Fibroblast of pulmonary artery (primary cell): ENCODE results near the gene SPNS2.

Experiments used
- DNase-seq: peaks from one replicate; pipeline ENCODE4 v3.0.0-alpha.2; 2010; ENCODE audit warnings: low read depth
- H3K4me3 ChIP-seq: replicated peaks from 2 replicates; pipeline ENCODE4 v1.5.1; 2011; ENCODE audit warnings: low read depth, mild to moderate bottlenecking, control low read depth, low read length, moderate library complexity
- CTCF ChIP-seq: IDR thresholded peaks from 2 replicates; pipeline ENCODE4 v1.5.1; 2011; ENCODE audit warnings: mild to moderate bottlenecking, control low read depth, low read length, inconsistent platforms; ENCODE audit errors: missing control alignments

Gene SPNS2

GRCh38 chr17:4520060-4520893 is 21.6 kb downstream of the SPNS2 start:
- DNase-seq: no peak
- no peak overlapping the region for H3K4me3 ChIP-seq
- no peak for TF ChIP-seq CTCF

GRCh38 chr17:4520894-4521600 is 22.4 kb downstream of the SPNS2 start:
- peak; percentile 52 for DNase-seq
- TF ChIP-seq CTCF: no peak
- no peak overlapping the region for H3K4me3 ChIP-seq

- H3K4me3 ChIP-seq: no peak overlapping the region
- no peak for DNase-seq
Measured at GRCh38 chr17:4522661-4523060, 24.0 kb downstream of the SPNS2 start.

GRCh38 chr17:4523946-4524345 is 25.3 kb downstream of the SPNS2 start:
- TF ChIP-seq CTCF: no peak
- no peak overlapping the region for H3K4me3 ChIP-seq
- DNase-seq: no peak

More at GRCh38 chr17:4522661-4523060, 24.0 kb downstream of the SPNS2 start:
- no peak for TF ChIP-seq CTCF

GRCh38 chr17:4525691-4526397 is 27.2 kb downstream of the SPNS2 start:
- no peak overlapping the region for H3K4me3 ChIP-seq
- TF ChIP-seq CTCF: no peak
- no peak for DNase-seq

- DNase-seq: no peak
- no peak for TF ChIP-seq CTCF
- no peak overlapping the region for H3K4me3 ChIP-seq
Measured at GRCh38 chr17:4527134-4527533, 28.5 kb downstream of the SPNS2 start.
